Cardiac muscle cell (in vitro differentiated cells and primary cell): ENCODE measurements around the gene CALML6. TPM values are rescaled to one million over a fixed set of nuclear protein-coding genes. Genes with fewer than 3 reads are reported as not detected.

ENCODE experiments used
- DNase-seq, 2 donors: peaks; one replicate each; pipeline versions ENCODE4 v3.0.0 to v3.0.0-alpha.2; 2010 to 2017; ENCODE audit warnings: low read depth in 1 of 2, low spot score in 1 of 2
- H3K27ac ChIP-seq: fragments of 200-600 bp; sonication (generic); 2 replicates; pipeline ENCODE4 v1.5.1; 2016
- H3K27me3 ChIP-seq: fragments of 200-600 bp; sonication (generic); 2 replicates; pipeline ENCODE4 v1.6.0; 2016; ENCODE audit warnings: control low read depth
- H3K36me3 ChIP-seq: fragments of 200-600 bp; sonication (generic); 2 replicates; pipeline ENCODE4 v1.5.1; 2016; ENCODE audit warnings: control low read depth
- H3K4me1 ChIP-seq: fragments of 200-600 bp; sonication (generic); 2 replicates; pipeline ENCODE4 v1.8.1; 2017; ENCODE audit warnings: low read depth, mild to moderate bottlenecking, mixed run types
- H3K4me3 ChIP-seq: fragments of 200-600 bp; sonication (generic); 2 replicates; pipeline ENCODE4 v1.5.1; 2016; ENCODE audit warnings: mild to moderate bottlenecking
- H3K9me3 ChIP-seq: fragments of 200-600 bp; sonication (generic); 2 replicates; pipeline ENCODE4 v1.5.1; 2017; ENCODE audit warnings: low read depth, mild to moderate bottlenecking, control low read depth
- polyA plus RNA-seq: library from polyadenylated mRNA; unstranded; fragments of >200 nt; fragmentation: Nextera tagmentation; extraction: Ambion mirVana; gene quantifications from 2 replicates; pipeline ENCODE4 v1.2.1, GENCODE V29; 2016
- total RNA-seq: library from RNA; depleted of rRNA; stranded (reverse); fragments of >200 nt; gene quantifications from 2 replicates; pipeline ENCODE4 v1.2.3, GENCODE V29; 2016
- TF ChIP-seq, protein P1 (sequence below): IDR thresholded peaks from 2 replicates; pipeline ENCODE4 v1.5.1; 2012; ENCODE audit warnings: low read depth, mild to moderate bottlenecking, low read length

The CALML6 gene
- total and polyA plus RNA-seq, 2 experiments from 2014 or later: 0.28 to 0.63 TPM

DNA sequence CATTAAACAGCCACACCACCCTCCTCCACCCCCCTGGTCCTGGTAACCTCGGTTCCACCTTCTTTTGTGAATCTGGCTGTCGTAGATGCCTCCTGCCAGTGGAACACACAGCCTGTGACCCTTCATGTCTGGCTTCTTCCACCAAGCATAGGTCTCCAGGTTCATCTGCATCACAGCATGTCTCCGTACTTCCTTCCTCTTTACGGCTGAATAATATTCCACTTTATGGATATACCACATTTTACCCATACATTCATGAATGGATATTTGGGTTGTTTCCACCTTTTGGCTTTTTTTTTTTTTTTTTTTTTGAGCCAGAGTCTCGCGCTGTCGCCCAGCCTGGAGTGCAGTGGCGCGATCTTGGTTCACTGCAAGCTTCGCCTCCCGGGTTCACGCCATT, 11.8 kb upstream of the CALML6 start:
- TF ChIP-seq, protein P1, sequence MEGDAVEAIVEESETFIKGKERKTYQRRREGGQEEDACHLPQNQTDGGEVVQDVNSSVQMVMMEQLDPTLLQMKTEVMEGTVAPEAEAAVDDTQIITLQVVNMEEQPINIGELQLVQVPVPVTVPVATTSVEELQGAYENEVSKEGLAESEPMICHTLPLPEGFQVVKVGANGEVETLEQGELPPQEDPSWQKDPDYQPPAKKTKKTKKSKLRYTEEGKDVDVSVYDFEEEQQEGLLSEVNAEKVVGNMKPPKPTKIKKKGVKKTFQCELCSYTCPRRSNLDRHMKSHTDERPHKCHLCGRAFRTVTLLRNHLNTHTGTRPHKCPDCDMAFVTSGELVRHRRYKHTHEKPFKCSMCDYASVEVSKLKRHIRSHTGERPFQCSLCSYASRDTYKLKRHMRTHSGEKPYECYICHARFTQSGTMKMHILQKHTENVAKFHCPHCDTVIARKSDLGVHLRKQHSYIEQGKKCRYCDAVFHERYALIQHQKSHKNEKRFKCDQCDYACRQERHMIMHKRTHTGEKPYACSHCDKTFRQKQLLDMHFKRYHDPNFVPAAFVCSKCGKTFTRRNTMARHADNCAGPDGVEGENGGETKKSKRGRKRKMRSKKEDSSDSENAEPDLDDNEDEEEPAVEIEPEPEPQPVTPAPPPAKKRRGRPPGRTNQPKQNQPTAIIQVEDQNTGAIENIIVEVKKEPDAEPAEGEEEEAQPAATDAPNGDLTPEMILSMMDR: no peak
- Histone ChIP-seq H3K27ac (no peak overlapping the region), H3K4me3 (no peak overlapping the region), H3K27me3 (no peaks in the 10 kb centered on the region), H3K36me3 (no peaks in the 10 kb centered on the region), H3K9me3 (no peaks in the 10 kb centered on the region), H3K4me1 (no peaks in the 10 kb centered on the region)
- DNase-seq: no peak

DNA sequence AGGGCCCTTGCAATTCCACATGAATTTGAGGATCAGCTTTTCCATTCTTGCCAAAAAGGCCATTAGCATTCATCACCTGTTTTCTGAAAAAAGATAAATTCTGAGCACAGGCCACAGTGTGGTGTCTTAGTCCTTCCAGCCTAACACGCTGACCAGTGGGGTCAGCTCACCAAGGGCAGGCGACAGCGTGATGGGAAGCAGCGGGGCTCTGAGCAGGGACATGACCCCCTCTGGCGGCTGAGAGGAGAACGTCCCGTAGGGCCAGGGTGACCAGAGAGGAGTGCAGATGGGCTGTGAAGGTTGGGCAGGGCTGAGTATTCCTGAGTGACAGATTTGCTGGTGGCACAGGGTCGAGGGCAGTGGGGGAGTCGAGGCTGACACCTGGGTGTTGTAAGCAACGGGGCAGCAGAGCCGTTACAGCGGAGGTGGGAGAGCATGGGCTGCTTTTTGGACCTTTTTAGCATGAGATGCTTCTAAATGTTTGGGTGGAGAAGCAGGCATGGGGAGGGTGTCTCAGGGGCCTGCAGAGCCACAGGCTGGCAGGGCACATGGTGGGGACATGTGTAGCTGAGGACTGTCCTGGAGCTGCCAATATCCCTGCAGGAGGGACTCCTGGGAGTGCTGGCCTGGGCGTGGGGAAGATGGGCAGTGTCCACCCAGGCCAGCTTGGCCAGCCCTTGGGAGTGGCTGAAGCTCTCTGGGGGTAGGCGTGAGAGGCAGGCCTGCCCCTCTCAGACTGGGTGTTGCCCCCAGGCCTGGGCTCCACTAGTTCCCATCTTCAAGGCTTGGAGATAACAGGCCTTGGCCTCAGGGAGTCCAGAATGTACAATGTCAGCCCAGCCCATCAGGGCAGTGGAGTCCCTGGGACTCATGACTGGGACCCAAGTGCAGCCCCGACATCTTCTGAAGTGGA, 8.6 kb upstream of the CALML6 start:
- no peaks in the 10 kb centered on the region for H3K36me3 ChIP-seq
- H3K27me3 ChIP-seq: no peaks in the 10 kb centered on the region
- TF ChIP-seq, protein P1: peak; percentile 98
- DNase-seq: peak; percentile 86 to 91
- no peaks in the 10 kb centered on the region for H3K9me3 ChIP-seq
- H3K27ac ChIP-seq: no peak overlapping the region
- H3K4me3 ChIP-seq: no peak overlapping the region
- H3K4me1 ChIP-seq: no peaks in the 10 kb centered on the region

DNA sequence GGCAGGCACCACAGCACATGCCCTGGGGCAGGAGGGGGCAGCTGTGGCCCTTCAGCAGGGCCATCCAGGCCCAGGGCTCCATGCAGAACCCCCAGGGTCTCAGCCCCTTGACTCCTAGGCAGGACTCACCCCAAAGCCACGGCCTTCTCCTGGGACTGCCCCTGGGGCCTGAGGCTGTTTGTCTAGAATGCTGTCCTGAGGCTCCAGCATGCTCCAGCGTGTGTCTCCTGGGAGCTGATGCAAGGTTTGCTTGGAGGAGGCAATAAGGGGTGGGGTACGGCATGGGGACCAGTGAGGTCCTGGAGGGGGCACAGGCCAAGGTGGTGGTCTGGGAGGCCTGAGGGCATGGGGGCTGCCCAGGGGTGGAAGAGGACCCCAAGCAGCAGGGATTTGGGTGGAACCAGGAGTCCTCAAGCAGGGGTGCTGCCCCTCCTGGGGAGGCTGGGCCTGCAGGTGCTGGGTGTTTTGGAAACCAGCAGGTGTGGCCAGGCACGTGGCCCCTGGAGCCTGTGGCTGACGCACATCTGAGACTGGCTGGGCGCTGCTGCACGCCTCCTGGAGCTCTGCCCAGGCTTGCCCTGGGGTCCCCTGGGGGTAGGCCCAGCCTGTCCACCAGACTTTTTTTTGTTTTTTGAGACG, 7.8 kb upstream of the CALML6 start:
- no peak for DNase-seq
- TF ChIP-seq, protein P1: no peak
- Histone ChIP-seq H3K9me3 (no peaks in the 10 kb centered on the region), H3K4me3 (no peak overlapping the region), H3K36me3 (no peaks in the 10 kb centered on the region), H3K27ac (no peak overlapping the region), H3K4me1 (no peaks in the 10 kb centered on the region), H3K27me3 (no peaks in the 10 kb centered on the region)

DNA sequence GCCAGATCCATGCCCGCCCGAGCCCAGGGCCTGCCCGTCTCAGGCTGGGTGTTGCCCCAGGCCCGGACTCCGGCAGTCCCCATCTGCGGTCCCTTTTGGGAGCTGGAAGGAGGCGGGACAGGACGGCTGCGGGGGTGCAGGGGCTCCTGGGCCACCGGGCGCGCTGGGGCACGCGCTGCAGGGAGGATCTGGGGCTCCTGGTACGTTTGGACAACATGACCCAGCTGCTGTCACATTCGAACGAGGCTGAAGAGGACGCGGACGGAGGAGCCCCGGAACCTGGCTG, 6.6 kb upstream of the CALML6 start:
- TF ChIP-seq, protein P1: no peak
- H3K27ac ChIP-seq: peak overlapping the region; percentile 72
- H3K4me1 ChIP-seq: no peaks in the 10 kb centered on the region

DNA sequence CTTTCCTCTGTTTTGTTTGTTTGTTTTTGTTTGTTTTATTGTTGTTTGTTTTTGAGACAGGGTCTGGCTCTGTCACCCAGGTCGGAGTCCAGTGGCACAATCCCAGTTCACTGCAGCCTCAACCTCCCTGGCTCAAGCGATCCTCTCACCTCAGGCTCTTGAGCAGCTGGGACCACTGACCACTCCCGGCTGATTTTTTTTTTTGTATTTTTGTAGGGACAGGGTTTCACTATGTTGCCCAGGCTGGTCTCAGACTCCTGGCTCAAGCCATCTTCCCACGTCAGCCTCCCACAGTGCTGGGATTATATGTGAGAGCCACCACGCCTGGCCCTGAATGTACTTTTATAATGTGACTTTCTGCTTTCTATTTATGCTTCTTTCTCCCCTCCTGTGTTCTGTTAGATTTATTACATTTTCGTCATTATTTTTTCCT, 5.0 kb upstream of the CALML6 start:
- H3K27me3 ChIP-seq: no peaks in the 10 kb centered on the region
- TF ChIP-seq, protein P1: no peak
- no peak for DNase-seq
- H3K4me3 ChIP-seq: no peak overlapping the region
- peaks cover 9% of the 10 kb centered on the region for H3K4me1 ChIP-seq
- H3K36me3 ChIP-seq: no peaks in the 10 kb centered on the region
- no peak overlapping the region for H3K27ac ChIP-seq
- H3K9me3 ChIP-seq: no peaks in the 10 kb centered on the region

More for the DNA sequence above, 6.6 kb upstream of the CALML6 start:
- H3K27me3 ChIP-seq: no peaks in the 10 kb centered on the region
- H3K36me3 ChIP-seq: no peaks in the 10 kb centered on the region
- peak overlapping the region; percentile 60 for H3K4me3 ChIP-seq
- no peak for DNase-seq
- no peaks in the 10 kb centered on the region for H3K9me3 ChIP-seq
